Cardiac muscle cell (in vitro differentiated cells and primary cell): ENCODE data around the gene TSEN34. TPM values are rescaled to one million over a fixed set of nuclear protein-coding genes. Genes with fewer than 3 reads are reported as not detected.
"Not testable (repeated sequence)": the region's sequence is repeated elsewhere in the genome, so short reads cannot be mapped to it uniquely, and the experiment has no call there.

Experiments
- DNase-seq, 2 donors: peaks; one replicate each; pipeline versions ENCODE4 v3.0.0 to v3.0.0-alpha.2; 2010 to 2017; ENCODE audit warnings: low read depth in 1 of 2, low spot score in 1 of 2
- H3K27ac ChIP-seq: fragments of 200-600 bp; sonication (generic); 2 replicates; pipeline ENCODE4 v1.5.1; 2016
- H3K27me3 ChIP-seq: fragments of 200-600 bp; sonication (generic); 2 replicates; pipeline ENCODE4 v1.6.0; 2016; ENCODE audit warnings: control low read depth
- H3K36me3 ChIP-seq: fragments of 200-600 bp; sonication (generic); 2 replicates; pipeline ENCODE4 v1.5.1; 2016; ENCODE audit warnings: control low read depth
- H3K4me1 ChIP-seq: fragments of 200-600 bp; sonication (generic); 2 replicates; pipeline ENCODE4 v1.8.1; 2017; ENCODE audit warnings: low read depth, mild to moderate bottlenecking, mixed run types
- H3K4me3 ChIP-seq: fragments of 200-600 bp; sonication (generic); 2 replicates; pipeline ENCODE4 v1.5.1; 2016; ENCODE audit warnings: mild to moderate bottlenecking
- H3K9me3 ChIP-seq: fragments of 200-600 bp; sonication (generic); 2 replicates; pipeline ENCODE4 v1.5.1; 2017; ENCODE audit warnings: low read depth, mild to moderate bottlenecking, control low read depth
- polyA plus RNA-seq: library from polyadenylated mRNA; unstranded; fragments of >200 nt; fragmentation: Nextera tagmentation; extraction: Ambion mirVana; gene quantifications from 2 replicates; pipeline ENCODE4 v1.2.1, GENCODE V29; 2016
- total RNA-seq: library from RNA; depleted of rRNA; stranded (reverse); fragments of >200 nt; gene quantifications from 2 replicates; pipeline ENCODE4 v1.2.3, GENCODE V29; 2016
- TF ChIP-seq, protein P1 (sequence below): IDR thresholded peaks from 2 replicates; pipeline ENCODE4 v1.5.1; 2012; ENCODE audit warnings: low read depth, mild to moderate bottlenecking, low read length

TSEN34 gene
- total and polyA plus RNA-seq, 2 experiments from 2014 or later = 113 to 114 TPM

DNA sequence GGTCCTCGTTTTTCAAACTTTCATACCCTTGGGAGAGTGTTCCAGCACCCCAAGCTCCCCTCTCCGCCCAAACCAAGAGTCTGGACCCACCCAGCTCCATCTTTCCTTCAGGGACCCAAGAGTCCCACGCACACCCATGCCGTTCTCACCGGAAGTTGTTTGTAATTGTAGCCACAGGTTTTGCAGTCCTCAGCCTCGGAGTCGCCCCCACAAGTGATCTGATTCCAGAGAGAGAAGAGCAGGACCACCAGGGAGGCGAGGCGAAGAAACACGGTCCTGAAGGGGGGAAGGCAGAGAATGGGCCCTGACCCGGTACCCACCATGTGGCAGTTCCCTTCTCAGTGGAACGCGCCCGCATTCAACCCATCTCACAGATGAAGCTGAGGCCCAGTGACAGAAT is 28.2 kb upstream of the TSEN34 start:
- no peak for DNase-seq
- Histone ChIP-seq H3K4me1 (peaks cover 10% of the 10 kb centered on the region), H3K27me3 (no peaks in the 10 kb centered on the region), H3K4me3 (no peak overlapping the region), H3K27ac (no peak overlapping the region), H3K36me3 (no peaks in the 10 kb centered on the region), H3K9me3 (no peaks in the 10 kb centered on the region)
- TF ChIP-seq, protein P1, sequence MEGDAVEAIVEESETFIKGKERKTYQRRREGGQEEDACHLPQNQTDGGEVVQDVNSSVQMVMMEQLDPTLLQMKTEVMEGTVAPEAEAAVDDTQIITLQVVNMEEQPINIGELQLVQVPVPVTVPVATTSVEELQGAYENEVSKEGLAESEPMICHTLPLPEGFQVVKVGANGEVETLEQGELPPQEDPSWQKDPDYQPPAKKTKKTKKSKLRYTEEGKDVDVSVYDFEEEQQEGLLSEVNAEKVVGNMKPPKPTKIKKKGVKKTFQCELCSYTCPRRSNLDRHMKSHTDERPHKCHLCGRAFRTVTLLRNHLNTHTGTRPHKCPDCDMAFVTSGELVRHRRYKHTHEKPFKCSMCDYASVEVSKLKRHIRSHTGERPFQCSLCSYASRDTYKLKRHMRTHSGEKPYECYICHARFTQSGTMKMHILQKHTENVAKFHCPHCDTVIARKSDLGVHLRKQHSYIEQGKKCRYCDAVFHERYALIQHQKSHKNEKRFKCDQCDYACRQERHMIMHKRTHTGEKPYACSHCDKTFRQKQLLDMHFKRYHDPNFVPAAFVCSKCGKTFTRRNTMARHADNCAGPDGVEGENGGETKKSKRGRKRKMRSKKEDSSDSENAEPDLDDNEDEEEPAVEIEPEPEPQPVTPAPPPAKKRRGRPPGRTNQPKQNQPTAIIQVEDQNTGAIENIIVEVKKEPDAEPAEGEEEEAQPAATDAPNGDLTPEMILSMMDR = no peak

DNA sequence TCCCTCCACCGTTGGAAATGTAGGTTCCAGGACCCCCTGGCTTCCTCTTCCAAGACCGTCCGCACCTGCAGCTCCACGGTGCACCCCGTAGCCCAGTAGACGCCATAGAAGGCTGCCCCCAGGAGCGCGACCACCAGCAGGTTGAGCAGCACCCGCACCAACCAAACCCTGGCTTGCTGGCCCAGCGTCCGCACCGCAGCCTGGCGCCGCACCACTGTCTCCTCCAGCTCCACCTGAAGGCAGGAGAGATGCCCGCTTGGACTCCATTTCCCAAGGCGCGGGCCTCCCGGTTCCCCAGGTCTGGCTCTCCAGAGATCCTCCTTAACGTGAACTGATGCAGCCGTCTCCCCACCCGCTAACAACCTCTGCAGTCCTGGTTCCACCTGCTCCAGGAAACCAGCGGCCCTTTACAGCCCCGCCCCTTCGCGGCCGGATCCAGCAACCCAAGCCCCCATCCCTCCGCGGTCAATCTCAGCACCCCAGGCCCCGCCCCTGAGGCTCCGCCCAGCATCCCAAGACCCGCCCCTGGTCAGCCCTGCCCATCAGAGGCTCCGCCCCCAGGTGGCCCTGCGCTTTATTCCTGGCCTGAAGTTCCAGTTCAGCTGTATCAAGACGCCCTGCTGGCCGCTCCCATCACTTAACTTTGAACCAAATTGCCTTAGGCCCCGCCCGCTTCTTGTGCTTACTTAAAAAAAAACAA is 26.6 kb upstream of the TSEN34 start:
- Histone ChIP-seq H3K27me3 (no peaks in the 10 kb centered on the region), H3K9me3 (no peaks in the 10 kb centered on the region), H3K36me3 (no peaks in the 10 kb centered on the region), H3K4me3 (no peak overlapping the region), H3K27ac (no peak overlapping the region), H3K4me1 (peaks cover 5% of the 10 kb centered on the region)
- peak; percentile 59 to 70 for DNase-seq
- TF ChIP-seq, protein P1 = no peak

DNA sequence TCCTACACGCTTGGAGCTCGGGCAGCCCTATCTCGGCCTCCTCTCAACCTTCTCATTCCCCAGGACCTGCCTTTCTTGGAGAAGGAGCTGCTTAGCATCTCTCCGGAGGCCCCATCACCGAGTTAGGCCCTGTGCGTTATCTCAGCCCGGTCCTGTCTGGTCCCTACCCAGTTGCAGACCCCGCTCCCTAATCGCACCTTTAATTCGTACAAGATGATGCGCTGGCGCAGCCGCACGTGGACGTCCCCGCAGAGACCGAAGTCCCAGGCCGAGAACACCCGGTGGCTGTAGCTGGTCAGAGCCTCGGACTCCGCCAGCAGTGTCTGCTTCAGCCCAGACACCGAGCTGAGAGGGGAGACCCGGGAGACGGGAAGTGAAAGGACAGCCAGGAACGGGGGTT is 25.9 kb upstream of the TSEN34 start:
- Histone ChIP-seq H3K4me3 (no peak overlapping the region), H3K27ac (no peak overlapping the region), H3K27me3 (no peaks in the 10 kb centered on the region), H3K4me1 (peaks cover 5% of the 10 kb centered on the region), H3K9me3 (no peaks in the 10 kb centered on the region), H3K36me3 (no peaks in the 10 kb centered on the region)
- DNase-seq = no peak
- TF ChIP-seq, protein P1 = no peak

DNA sequence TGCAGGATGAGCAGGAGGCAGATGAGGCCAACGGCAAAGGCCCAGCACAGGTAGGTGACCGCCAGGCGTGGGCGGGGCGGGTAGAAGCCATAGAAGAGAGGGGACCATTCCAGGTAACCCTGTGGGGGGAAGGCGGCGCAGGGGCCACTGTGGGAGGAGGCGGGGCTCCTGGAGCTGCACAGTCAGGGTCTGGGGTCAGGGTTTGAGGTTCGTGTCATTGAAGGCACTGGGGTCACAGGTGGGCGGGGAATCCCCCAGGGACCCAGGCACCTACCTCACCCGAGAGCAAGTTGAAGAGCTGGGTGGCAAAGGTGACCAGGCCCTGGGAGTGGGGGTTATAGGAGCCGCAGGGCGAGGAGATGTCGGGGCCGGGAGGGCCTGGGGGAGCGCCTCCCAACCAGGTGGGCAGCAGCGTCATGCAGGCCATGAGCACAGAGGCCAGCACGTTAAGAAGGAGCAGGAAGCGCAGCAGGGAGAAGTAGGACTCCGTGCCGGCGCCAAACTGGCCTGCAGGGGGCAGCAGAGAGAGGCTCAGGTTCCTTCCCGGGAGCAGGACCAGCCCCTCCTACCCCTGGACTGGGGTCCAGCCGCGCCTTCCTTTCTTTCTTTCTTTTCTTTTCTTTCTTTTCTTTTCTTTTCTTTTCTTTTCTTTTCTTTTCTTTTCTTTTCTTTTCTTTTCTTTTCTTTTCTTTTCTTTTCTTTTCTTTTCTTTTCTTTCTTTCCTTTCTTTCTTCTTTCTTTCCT is 22.8 kb upstream of the TSEN34 start:
- TF ChIP-seq, protein P1 = peak; percentile 84
- no peaks in the 10 kb centered on the region for H3K36me3 ChIP-seq
- peak; percentile 91 to 93 for DNase-seq
- H3K27me3 ChIP-seq = no peaks in the 10 kb centered on the region
- no peaks in the 10 kb centered on the region for H3K9me3 ChIP-seq
- no peak overlapping the region for H3K4me3 ChIP-seq
- peaks cover 3% of the 10 kb centered on the region for H3K4me1 ChIP-seq
- no peak overlapping the region for H3K27ac ChIP-seq

DNA sequence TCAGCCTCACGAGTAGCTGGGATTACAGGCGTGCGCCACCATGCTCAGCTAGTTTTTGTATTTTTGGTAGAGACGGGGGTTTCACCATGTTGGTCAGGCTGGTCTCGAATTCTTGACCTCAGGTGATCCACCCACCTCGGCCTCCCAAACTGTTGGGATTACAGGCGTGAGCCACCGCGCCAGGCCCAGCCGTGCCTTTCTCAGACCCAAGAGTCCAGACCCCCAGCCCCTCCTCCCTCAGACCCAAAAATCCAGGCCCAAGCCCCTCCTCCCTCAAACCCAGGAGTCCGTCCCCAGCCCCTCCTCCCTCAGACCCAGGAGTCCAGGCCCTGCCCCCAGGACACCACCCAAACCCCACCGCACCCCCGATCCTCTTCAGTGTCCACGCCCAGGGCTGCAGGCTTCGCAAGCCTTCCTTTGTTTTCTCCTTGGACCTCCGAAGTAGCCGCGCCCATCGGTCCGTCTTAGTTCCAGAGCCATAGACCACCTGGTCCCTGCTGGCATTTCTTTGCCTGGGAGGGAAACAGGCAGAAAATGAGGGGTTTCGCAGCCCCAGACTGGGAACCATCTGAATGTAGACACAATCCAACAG is 21.9 kb upstream of the TSEN34 start:
- Histone ChIP-seq H3K36me3 (no peaks in the 10 kb centered on the region), H3K4me1 (peaks cover 3% of the 10 kb centered on the region), H3K27ac (no peak overlapping the region), H3K27me3 (no peaks in the 10 kb centered on the region), H3K4me3 (no peak overlapping the region), H3K9me3 (no peaks in the 10 kb centered on the region)
- TF ChIP-seq, protein P1 = no peak
- no peak for DNase-seq

DNA sequence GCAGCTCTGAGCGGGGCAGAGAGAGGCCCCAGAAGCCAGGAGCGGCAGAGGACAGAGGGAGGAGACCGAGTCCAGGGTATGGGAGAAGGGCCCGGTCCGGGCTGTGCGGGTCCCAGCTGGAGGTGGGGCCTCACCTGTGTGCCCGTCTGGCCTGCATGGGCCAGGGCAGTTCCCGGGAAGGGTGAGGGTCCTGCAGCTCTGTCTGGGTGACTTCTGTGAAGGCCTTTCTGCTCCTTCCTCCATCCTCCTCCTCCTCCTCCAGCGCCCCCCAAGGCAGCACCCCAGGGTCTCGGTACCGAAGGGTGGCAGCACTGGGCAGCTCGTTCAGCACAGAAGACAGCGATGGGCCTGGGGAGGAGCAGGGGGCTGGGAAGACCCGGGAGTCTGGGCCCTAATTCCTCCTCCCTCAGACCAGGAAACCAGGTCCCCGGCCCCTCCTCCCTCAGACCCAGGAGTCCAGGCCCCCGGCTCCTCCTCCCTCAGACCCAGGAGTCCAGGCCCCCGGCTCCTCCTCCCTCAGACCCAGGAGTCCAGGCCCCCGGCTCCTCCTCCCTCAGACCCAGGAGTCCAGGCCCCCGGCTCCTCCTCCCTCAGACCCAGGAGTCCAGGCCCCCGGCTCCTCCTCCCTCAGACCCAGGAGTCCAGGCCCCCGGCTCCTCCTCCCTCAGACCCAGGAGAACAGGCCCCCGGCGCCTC is 19.2 kb upstream of the TSEN34 start:
- H3K36me3 ChIP-seq, H3K27ac ChIP-seq, DNase-seq, H3K9me3 ChIP-seq, H3K27me3 ChIP-seq, H3K4me3 ChIP-seq, H3K4me1 ChIP-seq: not testable (repeated sequence)
